Activated T-cell treated with anti-CD3 and anti-CD28 coated beads for 24 hours (primary cell): ENCODE data around the gene FAM181B.

ENCODE experiments used
- DNase-seq: peaks from one replicate; pipeline ENCODE4 v3.0.0-alpha.2; 2020; ENCODE audit warnings: low read depth

Gene FAM181B

GRCh38 chr11:82733444-82734119, at the start of gene FAM181B:
Gene FAM181B (minus strand): TSS chr11:82733864. CDS start chr11:82733729, 135 bp downstream.
- DNase-seq = no peak

DNA sequence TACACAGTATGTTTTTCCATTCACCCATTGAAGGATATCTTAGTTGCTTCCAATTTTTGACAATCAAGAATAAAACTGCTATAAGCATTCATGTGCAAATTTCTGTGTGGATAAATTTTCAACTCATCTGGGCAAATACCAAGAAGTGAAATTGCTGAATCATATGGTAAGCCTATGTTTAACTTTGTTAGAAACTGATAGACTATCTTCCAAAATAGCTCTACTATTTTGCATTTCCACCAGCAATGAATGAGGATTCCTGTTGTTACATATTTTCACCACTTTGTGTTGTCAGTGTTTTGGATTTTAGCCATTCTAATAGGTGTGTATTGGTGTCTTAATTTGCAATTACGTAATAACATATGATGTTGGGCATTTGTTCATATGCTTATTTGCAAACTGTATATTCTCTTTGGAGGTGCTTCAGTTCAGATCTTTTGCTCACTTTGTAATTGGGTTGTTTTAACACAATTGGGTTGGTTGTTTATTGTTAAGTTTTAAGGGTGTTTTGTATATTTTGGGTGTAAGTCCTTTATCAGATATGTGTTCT, 49.2 kb upstream of the FAM181B start:
- DNase-seq = no peak

GRCh38 chr11:82778776-82779175, 45.1 kb upstream of the FAM181B start:
- DNase-seq = no peak

DNA sequence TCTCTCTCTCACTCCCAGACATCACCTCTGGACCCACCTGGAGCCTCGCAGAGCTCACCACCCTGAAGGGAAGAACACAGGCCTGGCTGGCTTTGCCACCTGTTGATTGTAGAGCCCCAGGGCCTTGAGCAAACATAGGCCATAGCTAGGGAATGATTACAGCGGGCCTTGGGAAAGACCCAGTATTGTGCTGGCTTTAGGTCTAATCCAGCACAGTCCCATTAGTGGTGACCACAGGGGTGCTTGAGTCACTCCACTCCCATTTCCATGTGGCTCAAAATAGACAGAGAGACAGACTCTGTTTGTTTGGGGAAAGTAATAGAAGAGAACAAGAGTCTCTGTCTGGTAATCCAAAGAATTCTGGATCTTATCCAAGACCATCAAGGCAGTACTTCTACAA, 42.7 kb upstream of the FAM181B start:
- DNase-seq = no peak

- DNase-seq = no peak
Observed at GRCh38 chr11:82775736-82776346, 42.2 kb upstream of the FAM181B start.

GRCh38 chr11:82775218-82775617, 41.6 kb upstream of the FAM181B start:
- no peak for DNase-seq

DNA sequence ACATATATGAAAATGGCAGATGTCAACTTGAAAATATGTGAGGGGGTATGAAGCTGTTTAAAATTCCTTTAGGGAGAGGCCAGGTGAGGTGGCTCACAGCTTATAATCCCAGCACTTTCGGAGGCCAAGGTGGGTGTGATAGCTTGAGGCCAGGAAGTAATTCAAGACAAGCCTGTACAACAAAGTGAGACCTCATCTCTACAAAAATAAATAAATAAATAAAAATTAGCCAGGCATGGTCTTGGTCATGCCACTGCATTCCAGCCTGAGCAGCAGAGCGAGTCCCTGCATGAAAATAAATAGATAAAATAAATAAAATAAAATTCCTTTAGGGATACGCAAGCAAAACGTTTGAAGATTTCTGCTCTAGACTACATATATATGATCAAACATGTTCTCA, 38.1 kb upstream of the FAM181B start:
- DNase-seq = no peak

- DNase-seq = no peak
Observed at GRCh38 chr11:82767123-82767522, 33.5 kb upstream of the FAM181B start.

GRCh38 chr11:82765466-82766034, 31.9 kb upstream of the FAM181B start:
- DNase-seq = no peak

DNA sequence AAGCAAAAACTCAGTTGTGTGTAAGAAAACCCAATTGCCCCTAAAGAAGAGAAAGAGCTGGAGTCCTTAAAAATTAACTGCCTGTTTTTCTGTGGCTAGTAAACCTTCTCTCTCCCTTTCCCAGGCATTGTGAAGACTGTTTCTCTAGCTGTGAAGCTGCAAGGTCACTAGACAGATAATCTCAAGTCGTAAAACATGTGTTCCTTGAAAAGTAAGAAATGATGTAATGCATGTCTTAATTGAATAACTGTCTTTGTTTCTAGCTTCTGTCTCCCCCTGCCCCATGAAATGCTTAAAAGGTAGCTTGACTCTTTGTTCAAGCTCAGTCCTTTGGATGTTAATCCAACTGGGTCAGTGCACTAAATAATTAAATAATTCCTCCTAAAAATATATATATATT, 29.5 kb upstream of the FAM181B start:
- no peak for DNase-seq

GRCh38 chr11:82759649-82760048, 26.0 kb upstream of the FAM181B start:
- DNase-seq = no peak

GRCh38 chr11:82757660-82758357, 24.1 kb upstream of the FAM181B start:
- DNase-seq = no peak

- DNase-seq = no peak
Observed at GRCh38 chr11:82756765-82757639, 23.3 kb upstream of the FAM181B start.

DNA sequence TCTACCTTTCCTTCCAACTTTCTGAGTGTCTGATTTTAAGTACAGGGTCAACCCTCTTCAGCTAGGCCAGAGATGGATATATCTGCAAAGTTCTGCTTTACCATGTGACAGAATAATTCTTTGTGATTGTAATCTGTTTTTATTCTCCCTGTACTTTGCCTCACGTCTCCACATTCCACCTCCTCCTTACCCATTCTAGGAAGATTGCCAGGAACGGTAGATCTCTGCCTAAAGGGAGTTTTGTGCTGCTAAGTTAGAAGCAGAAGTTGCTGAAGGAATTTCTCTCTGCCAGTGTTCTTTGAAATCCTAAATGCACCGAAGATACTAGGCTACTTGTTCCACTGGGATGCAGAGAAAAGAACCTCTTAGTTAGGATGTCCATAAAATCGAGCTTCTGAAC, 20.7 kb upstream of the FAM181B start:
- no peak for DNase-seq

DNA sequence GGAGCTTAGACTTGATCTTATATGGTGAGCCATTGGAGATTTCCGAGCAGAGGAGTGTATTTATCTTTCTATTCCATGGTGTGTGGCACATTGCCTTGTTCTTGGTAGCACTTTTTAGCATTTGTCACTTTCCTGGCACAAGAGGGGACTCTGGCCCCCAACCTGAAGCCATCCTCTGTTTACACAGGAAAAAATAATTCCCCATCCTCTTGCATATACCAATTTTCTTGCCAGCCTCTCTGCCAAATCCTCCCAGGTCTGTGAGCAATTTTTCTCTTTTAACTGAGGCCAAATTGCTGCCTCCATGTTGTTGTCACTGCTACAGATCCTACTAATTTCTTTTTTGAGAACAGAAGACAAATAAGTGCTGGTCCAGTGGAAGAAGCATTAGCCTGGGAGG, 20.3 kb upstream of the FAM181B start:
- no peak for DNase-seq

DNA sequence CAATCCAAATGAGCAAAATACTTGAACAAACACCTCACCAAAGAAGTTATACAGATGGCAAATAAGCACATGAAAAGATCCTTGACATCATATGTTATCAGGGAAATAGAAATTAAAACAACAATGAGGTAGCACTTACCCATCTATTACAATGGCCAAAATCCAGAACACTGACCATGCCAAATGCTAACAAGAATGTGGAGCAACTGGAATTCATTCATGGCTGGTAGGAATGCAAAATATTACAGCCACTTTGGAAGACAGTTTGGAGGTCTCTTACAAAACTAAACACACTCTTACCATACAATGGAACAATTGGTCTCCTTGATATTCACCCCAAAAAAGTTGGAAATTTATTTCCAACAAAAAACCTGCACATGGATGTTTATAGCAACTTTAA, 19.1 kb upstream of the FAM181B start:
- no peak for DNase-seq

DNA sequence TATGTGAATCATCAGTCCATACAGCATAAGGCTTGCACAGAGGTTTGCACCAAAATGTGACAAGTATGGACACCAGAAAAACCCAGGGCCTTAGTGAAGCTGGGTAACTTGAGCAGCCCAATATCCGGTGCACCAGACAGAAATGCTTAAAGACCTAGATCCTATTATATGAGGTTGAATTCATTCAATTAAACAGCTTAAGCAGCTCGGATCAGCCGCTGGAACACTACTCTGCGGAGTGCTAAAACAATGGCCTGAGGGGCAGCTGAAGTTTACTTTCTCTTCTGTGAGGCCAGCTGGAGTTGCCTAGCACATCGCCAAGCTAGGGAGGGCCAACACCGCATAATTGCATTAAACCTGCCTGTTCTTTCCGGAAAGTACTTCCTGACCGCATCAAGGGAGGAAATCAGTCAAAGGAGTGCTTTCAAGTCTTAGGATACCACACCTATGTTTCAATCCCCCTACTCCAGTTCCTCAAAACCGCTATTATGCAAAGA, 17.0 kb upstream of the FAM181B start:
- DNase-seq = no peak

DNA sequence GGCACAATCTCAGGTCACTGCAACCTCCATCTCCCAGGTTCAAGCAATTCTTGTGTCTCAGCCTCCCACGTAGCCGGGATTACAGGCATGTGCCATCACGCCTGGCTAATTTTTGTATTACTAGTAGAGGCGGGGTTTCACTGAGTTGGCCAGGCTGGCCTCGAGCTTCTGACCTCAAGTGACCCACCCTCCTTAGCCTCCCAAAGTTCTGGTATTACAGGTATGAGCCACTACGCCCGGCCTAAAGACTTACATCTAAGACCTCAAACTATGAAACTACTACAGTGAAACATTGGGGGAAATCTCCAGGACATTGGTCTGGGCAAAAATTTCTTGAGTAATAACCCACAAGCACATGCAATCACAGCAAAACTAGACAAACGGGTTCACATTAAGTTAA, 13.8 kb upstream of the FAM181B start:
- no peak for DNase-seq

DNA sequence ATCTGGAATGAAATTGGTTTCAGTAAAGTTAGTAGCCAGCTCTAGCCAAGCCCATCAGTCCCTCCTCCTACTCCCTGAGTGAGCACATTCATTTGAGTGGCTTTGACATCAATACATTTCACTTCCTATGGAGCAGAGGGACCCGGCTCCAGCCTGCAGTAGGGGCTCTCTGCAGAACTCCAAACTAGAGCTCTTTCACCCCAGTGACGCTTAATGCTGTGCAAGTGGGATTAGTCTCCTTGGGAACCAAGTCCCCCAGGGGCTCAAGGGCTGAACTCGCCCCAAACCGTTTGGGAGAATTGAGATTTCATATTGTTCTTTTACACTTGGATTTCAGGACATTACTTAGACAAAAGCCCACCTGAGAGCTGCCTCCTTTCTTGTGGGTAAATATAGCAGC, 4.4 kb upstream of the FAM181B start:
- no peak for DNase-seq

- DNase-seq = no peak
Observed at GRCh38 chr11:82734120-82734479, 436 bp upstream of the FAM181B start.

- no peak for DNase-seq
Observed at GRCh38 chr11:82732734-82733443, 775 bp downstream of the FAM181B start.
